Hematopoietic multipotent progenitor cell treated with erythropoietin and hydrocortisone succinate and interleukin-3 and kit ligand, for 8 days (in vitro differentiated cells): ENCODE data around the gene BAIAP2L2.

Source experiments
- DNase-seq: peaks from one replicate; pipeline ENCODE4 v3.0.0-alpha.2; 2015

BAIAP2L2 gene

DNA sequence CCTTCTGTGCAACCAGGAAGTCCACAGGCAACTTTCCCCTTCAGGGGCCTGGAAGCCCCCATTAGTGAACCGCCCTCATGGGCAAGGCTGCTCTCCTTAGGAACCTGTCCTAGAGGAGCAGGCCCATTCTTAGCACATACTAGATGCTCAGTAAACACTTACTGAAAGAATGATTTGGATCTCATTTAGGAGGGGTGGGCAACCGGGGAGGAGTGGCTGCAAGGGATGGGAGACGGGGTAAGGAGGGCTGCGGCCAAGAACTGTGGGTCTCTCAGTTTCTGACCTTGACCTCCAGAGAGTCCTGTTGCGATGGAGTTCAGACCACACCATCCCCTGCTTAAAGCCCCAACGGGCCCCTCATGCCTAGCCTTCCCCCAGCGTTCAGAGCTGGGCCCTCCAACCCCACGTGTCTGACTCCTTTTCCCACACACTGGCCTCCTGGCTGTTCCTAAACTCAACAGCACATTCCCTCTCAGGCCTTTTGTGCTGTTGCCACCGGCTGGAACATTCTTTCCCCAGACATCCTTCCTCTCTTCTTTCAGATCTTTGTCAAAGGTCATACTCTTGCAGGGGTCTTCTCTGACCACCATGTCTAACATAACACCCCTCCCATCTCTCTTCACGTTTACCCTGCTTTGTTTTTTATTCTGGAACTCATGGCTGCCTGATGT lies 74.0 kb downstream of the BAIAP2L2 start:
- no peak for DNase-seq

DNA sequence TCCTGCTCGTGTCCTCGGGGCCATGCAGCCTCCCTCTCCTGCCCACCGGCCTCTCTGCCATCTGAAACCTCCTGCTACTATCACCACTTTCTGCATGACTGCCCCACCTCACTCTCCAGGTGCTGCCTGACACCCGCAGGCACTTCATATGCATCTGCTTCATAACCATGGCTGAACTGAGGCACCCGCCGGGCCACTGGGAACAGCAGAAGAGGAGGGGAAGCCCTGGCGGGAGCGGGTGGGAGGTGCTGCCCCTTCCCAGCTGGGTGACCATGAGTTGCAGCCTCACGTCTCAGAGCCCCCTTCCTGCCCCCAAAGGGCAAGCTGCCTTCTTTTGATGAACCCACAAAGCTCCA lies 75.0 kb downstream of the BAIAP2L2 start:
- DNase-seq: no peak
